Naive thymus-derived CD4-positive, alpha-beta T cell (primary cell): Measurements from ENCODE around the gene PRPH. TPM values are rescaled to one million over a fixed set of nuclear protein-coding genes. Genes with fewer than 3 reads are reported as not detected.

Source experiments
- ATAC-seq: fragments of 150-1000 bp; cut with Tn5 transposase; 2 replicates; pipeline ENCODE4 v1.10.0; 2021; ENCODE audit warnings: mild to moderate bottlenecking, moderate library complexity
- CTCF ChIA-PET: fragments of 350-600 bp; sonication (Branson Sonifier 250); formaldehyde crosslinking; loops from one replicate; lab custom pipeline; 2021; ENCODE audit warnings: antibody characterized with exemption; lab: Charles Lee
- POLR2A ChIA-PET: fragments of 350-600 bp; sonication (Branson Sonifier 250); formaldehyde crosslinking; loops from one replicate; lab custom pipeline; 2021; ENCODE audit warnings: antibody characterized with exemption, inconsistent platforms; lab: Charles Lee
- DNase-seq, 9 donors: peaks; one replicate each; pipeline versions ENCODE4 v3.0.0 to v3.0.0-alpha.2; 2020 to 2022; ENCODE audit warnings: mixed read lengths in 1 of 9
- H3K27ac ChIP-seq: one replicate; pipeline ENCODE4 v1.7.0; 2013; ENCODE audit warnings: mild to moderate bottlenecking, low read depth, low read length, moderate library complexity
- H3K27me3 ChIP-seq, 2 donors: one replicate each; pipeline ENCODE4 v1.7.0; 2013; ENCODE audit warnings: low read length in 2 of 2, mild to moderate bottlenecking in 2 of 2, moderate library complexity in 2 of 2; ENCODE audit not compliant: control insufficient read depth in 2 of 2, insufficient read depth in 2 of 2
- H3K36me3 ChIP-seq, 3 experiments: 1 replicate in 2 of 3; 2 replicates in 1 of 3; pipeline ENCODE4 v1.7.0; 2013; ENCODE audit warnings: low read length in 3 of 3, mild to moderate bottlenecking in 3 of 3, moderate library complexity in 1 of 3; ENCODE audit not compliant: insufficient read depth in 3 of 3, control insufficient read depth in 2 of 3
- H3K4me1 ChIP-seq, 2 donors: one replicate each; pipeline ENCODE4 v1.7.0; 2013; ENCODE audit warnings: low read length in 2 of 2, mild to moderate bottlenecking in 2 of 2, moderate library complexity in 1 of 2; ENCODE audit not compliant: control insufficient read depth in 2 of 2, insufficient read depth in 2 of 2
- H3K4me3 ChIP-seq: 2 replicates; pipeline ENCODE4 v1.7.0; 2013; ENCODE audit warnings: mild to moderate bottlenecking, low read length
- H3K9me3 ChIP-seq, 3 experiments: 1 replicate in 2 of 3; 2 replicates in 1 of 3; pipeline ENCODE4 v1.7.0; 2013; ENCODE audit warnings: low read length in 3 of 3; ENCODE audit not compliant: control insufficient read depth in 2 of 3
- H3K27ac Mint-ChIP-seq, 9 donors: one replicate each; pipeline ENCODE4 v1.8.0; 2020 to 2022; ENCODE audit warnings: mixed read lengths in 9 of 9, mild to moderate bottlenecking in 8 of 9, moderate library complexity in 5 of 9, inconsistent platforms in 2 of 9
- H3K27me3 Mint-ChIP-seq, 5 donors: one replicate each; pipeline ENCODE4 v1.8.0; 2021 to 2022; ENCODE audit warnings: mixed read lengths in 5 of 5, mild to moderate bottlenecking in 1 of 5
- H3K36me3 Mint-ChIP-seq, 5 donors: one replicate each; pipeline ENCODE4 v1.8.0; 2020 to 2022; ENCODE audit warnings: mixed read lengths in 5 of 5, mild to moderate bottlenecking in 3 of 5, inconsistent platforms in 1 of 5
- H3K4me1 Mint-ChIP-seq, 7 donors: one replicate each; pipeline ENCODE4 v1.8.0; 2020 to 2022; ENCODE audit warnings: mixed read lengths in 7 of 7, mild to moderate bottlenecking in 3 of 7, inconsistent platforms in 1 of 7
- H3K4me3 Mint-ChIP-seq, 10 donors: one replicate each; pipeline ENCODE4 v1.8.0; 2020 to 2022; ENCODE audit warnings: mild to moderate bottlenecking in 10 of 10, mixed read lengths in 10 of 10, moderate library complexity in 6 of 10, inconsistent platforms in 2 of 10
- H3K9me3 Mint-ChIP-seq, 11 donors: one replicate each; pipeline ENCODE4 v1.8.0; 2020 to 2022; ENCODE audit warnings: mixed read lengths in 11 of 11, mild to moderate bottlenecking in 4 of 11, inconsistent platforms in 1 of 11, moderate library complexity in 1 of 11
- intact Hi-C, 2 donors: fragments of 100-400 bp; cut with micrococcal nuclease; formaldehyde crosslinking; loops; one replicate each; pipeline ENCODE4 v1.15.1; 2023
- polyA plus RNA-seq, 2 donors: library from polyadenylated mRNA; unstranded; fragments of 300-500 nt; fragmentation: Illumina TruSeq; gene quantifications; one replicate each; pipeline ENCODE4 v1.2.3, GENCODE V29; 2021
- total RNA-seq, 6 experiments: library from RNA in 5 of 6; stranded (reverse) in 5 of 6; gene quantifications; 1 replicate in 5 of 6; 2 replicates in 1 of 6; pipeline ENCODE4 v1.2.3 and lab custom pipeline; 2021 to 2026

The PRPH gene
- total and polyA plus RNA-seq, 7 experiments from 2014 or later: not detected

DNA sequence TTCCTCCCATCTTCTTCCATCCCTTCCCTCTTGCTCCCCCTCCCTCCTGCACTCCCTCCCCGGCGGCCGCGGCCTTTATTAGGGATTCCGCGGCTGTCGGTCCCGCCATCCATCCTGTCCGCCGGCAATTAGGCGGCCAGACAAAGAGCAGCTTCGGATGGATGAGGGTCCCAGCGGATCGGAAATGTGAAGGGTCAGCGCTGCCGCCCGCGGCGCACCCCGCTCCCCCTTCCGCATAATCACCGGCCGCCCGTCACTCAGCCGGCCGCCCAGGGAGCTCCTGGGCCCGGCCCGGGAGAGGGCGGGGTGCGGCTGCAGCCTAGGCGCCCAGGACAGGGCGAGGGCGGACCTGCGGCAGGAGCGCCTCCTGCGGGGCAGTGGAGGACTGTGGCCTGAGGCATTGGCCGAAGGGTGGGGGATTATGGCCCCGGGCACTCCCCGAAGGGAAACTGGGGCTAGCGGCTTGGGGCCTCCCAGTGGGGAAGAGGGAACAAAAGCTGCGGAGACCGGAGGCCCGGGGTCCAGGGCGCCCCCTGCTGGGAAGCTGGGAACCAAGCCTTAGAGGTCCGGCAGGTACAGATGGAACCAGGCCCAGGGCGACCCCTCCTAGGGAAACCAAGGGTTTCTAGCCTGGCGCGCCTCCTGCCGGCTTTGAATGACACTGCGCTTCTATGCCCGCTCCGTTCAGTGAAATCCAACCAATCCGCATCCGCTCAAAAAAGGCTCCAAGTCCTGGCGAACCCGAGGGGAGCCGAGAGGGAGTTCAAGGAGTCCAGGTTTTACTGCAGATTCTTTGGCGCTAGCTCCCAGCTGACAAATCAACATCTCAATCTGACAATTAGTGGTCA, 47.3 kb downstream of the PRPH start:
- H3K27ac Mint-ChIP-seq: no peak overlapping the region
- peaks cover 58 to 93% (median 67%) of the 10 kb centered on the region in 5 donors for H3K27me3 Mint-ChIP-seq
- Histone ChIP-seq H3K27me3 (peaks cover 9 to 27% of the 10 kb centered on the region in 2 donors), H3K27ac (no peak overlapping the region), H3K36me3 (no peaks in the 10 kb centered on the region), H3K4me1 (peaks cover 37 to 46% of the 10 kb centered on the region in 2 donors), H3K4me3 (peak overlapping the region; percentile 43), H3K9me3 (no peaks in the 10 kb centered on the region)
- no peaks in the 10 kb centered on the region for H3K36me3 Mint-ChIP-seq
- DNase-seq (peak; percentile 30 to 83 (median 61)), ATAC-seq (peak; percentile 82)
- ChIA-PET POLR2A (interaction anchor here (0.9 kb wide), 1 partner anchor 25 kb away, joined by 4 read pairs; the partner anchor contains the start of gene SPATS2), CTCF (interaction anchor here (0.5 to 3.6 kb wide), 11 partner anchors 9 to 170 kb away, joined by 3 to 21 read pairs (median 5); partner anchors contain the start of genes PRPH and TROAP)
- intact Hi-C loops: loop anchor here (1.0 to 2.0 kb wide), 4 partner anchors 9 to 54 kb away; partner anchors contain the start of gene TROAP (in 1 of the 2)
- peaks cover 0 to 1% (median 0%) of the 10 kb centered on the region in 11 donors for H3K9me3 Mint-ChIP-seq
- peak overlapping the region; percentile 61 to 92 (median 76) for H3K4me3 Mint-ChIP-seq
- H3K4me1 Mint-ChIP-seq: peaks cover 19 to 59% (median 46%) of the 10 kb centered on the region in 7 donors

DNA sequence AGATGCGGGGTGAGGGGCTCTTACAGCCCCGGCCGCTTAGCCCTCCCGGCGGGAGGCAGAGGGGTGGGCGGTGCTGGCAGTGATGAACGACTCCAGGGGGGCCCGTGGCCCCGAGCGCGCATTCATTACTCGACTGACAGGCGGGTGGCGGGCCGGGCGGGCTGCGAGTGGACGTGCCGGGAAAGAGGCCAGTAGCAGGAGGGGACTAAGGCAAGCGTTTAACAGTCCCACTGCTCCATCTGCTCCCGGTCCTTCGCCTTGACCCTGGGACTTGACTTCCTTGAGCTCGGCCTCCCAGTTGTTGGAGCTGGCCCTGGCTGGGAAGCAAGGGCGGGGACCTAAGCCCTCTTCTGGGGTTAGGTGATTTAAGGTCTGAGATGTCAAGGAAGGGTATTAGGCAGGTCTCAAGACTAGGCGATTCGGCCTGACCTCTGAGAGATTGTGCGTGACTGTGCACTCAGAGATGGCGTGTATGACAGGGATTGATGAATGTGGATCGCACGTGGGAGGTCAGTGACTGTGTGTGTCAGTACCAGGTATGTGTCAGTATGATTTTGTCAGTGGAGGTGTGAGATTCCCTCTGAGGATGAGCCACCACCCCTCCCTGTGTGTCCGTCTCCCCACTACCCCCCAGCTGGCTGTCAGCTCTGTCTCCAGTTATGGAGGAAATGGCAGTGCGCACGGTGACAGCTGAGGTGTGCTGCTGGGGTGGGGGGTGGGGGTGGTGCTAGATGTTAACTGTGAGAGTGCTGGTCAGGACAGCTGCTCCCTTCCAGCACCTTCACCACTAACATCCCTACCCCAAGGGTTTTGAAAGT, 48.2 kb downstream of the PRPH start:
- Histone ChIP-seq H3K36me3 (no peaks in the 10 kb centered on the region), H3K9me3 (no peaks in the 10 kb centered on the region), H3K27me3 (peaks cover 13 to 33% of the 10 kb centered on the region in 2 donors), H3K4me3 (peak overlapping the region; percentile 43), H3K4me1 (peaks cover 44 to 51% of the 10 kb centered on the region in 2 donors), H3K27ac (no peak overlapping the region)
- Mint-ChIP-seq H3K27ac (peak overlapping the region in 2 of 9 donors; percentile 26 to 55), H3K9me3 (peaks cover 0 to 1% (median 0%) of the 10 kb centered on the region in 11 donors), H3K36me3 (no peaks in the 10 kb centered on the region), H3K27me3 (peaks cover 53 to 92% (median 64%) of the 10 kb centered on the region in 5 donors), H3K4me3 (peak overlapping the region; percentile 61 to 92 (median 76)), H3K4me1 (peaks cover 12 to 54% (median 41%) of the 10 kb centered on the region in 7 donors)
- peak; percentile 6 for ATAC-seq
- intact Hi-C loops: loop anchor here (1.0 to 2.0 kb wide), 4 partner anchors 10 to 55 kb away; partner anchors contain the start of gene TROAP (in 1 of the 2)
- ChIA-PET CTCF (interaction anchor here (0.5 to 3.6 kb wide), 11 partner anchors 8 to 75 kb away, joined by 3 to 21 read pairs (median 4); partner anchors contain the start of genes PRPH and TROAP), POLR2A (interaction anchor here (0.5 kb wide), 1 partner anchor 419 kb away, joined by 3 read pairs; no protein-coding TSS in a partner anchor)
- DNase-seq: peak in 1 of 9 donors; percentile 31

DNA sequence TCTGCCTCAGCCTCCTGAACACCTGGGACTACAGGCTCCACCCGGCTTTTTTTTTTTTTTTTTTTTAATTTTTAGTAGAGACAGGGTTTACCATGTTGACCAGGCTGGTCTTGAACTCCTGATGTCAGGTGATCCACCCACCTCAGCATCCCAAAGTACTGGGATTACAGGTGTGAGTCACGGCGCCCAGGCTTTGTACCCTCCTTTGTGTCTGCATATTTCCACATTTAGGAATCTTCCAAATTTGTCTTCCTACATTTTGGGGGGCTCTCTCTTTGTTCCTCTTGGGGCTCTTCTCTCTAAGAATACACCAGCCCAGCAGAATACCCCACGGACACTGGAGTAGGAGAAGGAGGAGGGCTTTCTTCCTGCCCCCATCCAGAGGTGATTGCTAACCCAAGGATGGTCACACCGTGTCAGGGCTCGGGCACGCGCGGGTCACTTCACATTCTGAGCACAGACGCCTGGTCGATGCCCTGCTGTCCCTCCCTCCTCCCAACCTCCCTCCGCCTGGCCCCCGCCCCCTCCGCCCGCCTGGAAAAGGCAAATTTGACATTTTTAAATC, 49.6 kb downstream of the PRPH start:
- intact Hi-C loops: loop anchor here in 1 of 2 donors (5.0 kb wide), 1 partner anchor 252 kb away; the partner anchor contains the start of gene DHH
- H3K4me1 ChIP-seq: peaks cover 44 to 52% of the 10 kb centered on the region in 2 donors
- H3K27ac Mint-ChIP-seq: no peak overlapping the region
- CTCF ChIA-PET: no interaction called here
- H3K9me3 ChIP-seq: no peaks in the 10 kb centered on the region
- H3K36me3 ChIP-seq: no peaks in the 10 kb centered on the region
- peaks cover 12 to 52% (median 41%) of the 10 kb centered on the region in 7 donors for H3K4me1 Mint-ChIP-seq
- H3K27ac ChIP-seq: no peak overlapping the region
- no peak for DNase-seq
- peaks cover 0 to 1% (median 0%) of the 10 kb centered on the region in 11 donors for H3K9me3 Mint-ChIP-seq
- H3K27me3 Mint-ChIP-seq: peaks cover 51 to 90% (median 65%) of the 10 kb centered on the region in 5 donors
- peaks cover 23 to 46% of the 10 kb centered on the region in 2 donors for H3K27me3 ChIP-seq
- POLR2A ChIA-PET: no interaction called here
- H3K4me3 ChIP-seq: no peak overlapping the region
- H3K4me3 Mint-ChIP-seq: peak overlapping the region in 7 of 10 donors; percentile 2 to 92 (median 29)
- no peaks in the 10 kb centered on the region for H3K36me3 Mint-ChIP-seq
- ATAC-seq: no peak

DNA sequence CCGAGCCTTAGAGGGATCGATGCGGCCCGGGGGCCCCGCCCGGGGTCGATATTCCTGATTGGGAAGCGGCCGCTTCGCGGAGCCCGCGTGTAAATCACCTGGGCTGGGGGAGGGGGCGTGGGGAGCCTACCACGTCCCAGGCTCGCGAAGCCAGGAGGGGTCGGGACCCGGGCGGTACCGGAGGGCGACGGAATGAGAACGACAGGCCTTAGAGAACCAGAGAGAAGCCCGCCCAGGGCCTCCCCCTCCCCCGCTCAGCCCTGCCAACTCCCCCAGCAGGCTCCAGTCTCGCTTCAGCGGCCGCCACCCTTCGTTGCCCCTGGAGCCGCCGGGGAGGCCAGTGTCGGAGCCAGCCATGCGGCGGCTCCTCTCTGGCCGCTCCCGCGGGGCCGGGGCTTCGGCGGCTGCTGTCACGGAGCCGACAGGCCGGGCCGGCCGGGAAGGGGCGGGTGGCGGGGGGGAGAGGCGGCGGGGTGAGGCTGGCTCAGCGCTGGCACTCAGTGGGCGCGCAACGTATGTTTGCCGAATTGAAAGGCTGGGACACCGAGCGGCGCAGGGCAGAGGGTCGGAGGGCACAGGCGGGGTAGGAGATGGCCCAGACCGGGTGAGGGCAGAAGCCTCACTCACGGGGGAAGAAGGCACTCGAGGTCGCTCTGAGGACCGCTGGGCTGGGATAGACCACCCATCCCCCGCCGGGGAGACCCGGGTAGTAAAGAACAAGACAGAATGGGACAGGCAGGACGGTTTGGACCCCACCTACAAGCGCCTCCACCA, 50.3 kb downstream of the PRPH start:
- Mint-ChIP-seq H3K27ac (no peak overlapping the region), H3K36me3 (no peaks in the 10 kb centered on the region), H3K4me1 (peaks cover 12 to 52% (median 41%) of the 10 kb centered on the region in 7 donors), H3K9me3 (peaks cover 0 to 1% (median 0%) of the 10 kb centered on the region in 11 donors), H3K27me3 (peaks cover 51 to 89% (median 64%) of the 10 kb centered on the region in 5 donors), H3K4me3 (peak overlapping the region; percentile 45 to 94 (median 84))
- ChIA-PET CTCF (interaction anchor here (1.3 kb wide), 1 partner anchor 51 kb away, joined by 4 read pairs; the partner anchor contains the start of gene PRPH), POLR2A (interaction anchor here (2.5 kb wide), 1 partner anchor 22 kb away, joined by 8 read pairs; the partner anchor contains the start of gene SPATS2)
- H3K9me3 ChIP-seq: no peaks in the 10 kb centered on the region
- H3K36me3 ChIP-seq: no peaks in the 10 kb centered on the region
- peaks cover 44 to 52% of the 10 kb centered on the region in 2 donors for H3K4me1 ChIP-seq
- DNase-seq: no peak
- intact Hi-C loops: loop anchor here in 1 of 2 donors (5.0 kb wide), 1 partner anchor 253 kb away; the partner anchor contains the start of gene DHH
- ATAC-seq: no peak
- peak overlapping the region; percentile 30 for H3K4me3 ChIP-seq
- H3K27ac ChIP-seq: no peak overlapping the region
- peaks cover 23 to 49% of the 10 kb centered on the region in 2 donors for H3K27me3 ChIP-seq

DNA sequence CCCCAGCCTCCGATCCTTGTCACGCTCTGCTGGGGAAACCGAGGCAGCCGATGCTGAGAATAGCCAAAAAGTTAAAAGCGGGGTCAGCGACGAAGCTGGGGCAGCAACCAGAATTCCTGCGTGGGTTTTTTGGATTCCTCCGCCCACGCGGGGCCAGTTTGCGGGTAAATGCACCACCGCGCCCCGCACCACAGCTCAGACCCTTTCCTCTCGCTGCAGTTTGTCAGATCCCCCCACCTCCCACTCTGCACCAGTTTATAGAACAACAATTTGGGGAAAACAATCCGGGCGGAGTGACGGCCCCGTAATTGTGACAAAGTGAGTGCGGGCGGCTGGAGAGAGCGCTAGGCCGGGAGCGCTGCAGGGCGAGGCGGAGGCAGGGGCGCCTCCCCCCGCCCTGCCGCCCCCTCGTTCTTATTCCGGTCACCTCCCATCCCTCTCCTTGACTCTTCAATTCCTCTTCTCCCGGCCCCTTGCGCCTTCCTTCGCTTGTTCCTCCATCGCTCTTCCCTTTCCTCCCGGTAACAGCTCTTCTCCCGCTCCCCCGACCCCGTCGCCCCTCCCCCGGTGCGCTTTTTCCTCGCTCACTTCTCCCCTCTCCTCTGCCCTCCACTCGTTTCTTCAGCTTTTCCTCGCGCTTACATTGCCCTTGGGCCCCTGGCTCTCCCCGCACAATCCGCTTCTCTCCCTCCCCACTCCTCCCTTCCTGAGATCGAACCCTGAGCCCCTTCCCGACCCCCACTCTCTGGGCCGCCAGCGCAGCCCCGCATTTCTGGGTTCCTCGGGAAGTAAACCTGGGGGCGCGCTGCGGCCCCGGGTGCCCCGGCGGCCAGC, 51.1 kb downstream of the PRPH start:
- ChIA-PET POLR2A (interaction anchor here (2.5 kb wide), 1 partner anchor 21 kb away, joined by 8 read pairs; the partner anchor contains the start of gene SPATS2), CTCF (interaction anchor here (1.3 to 3.3 kb wide), 4 partner anchors 12 to 56 kb away, joined by 4 to 26 read pairs (median 16); partner anchors contain the start of genes PRPH and SPATS2)
- Mint-ChIP-seq H3K9me3 (peaks cover 0 to 1% (median 0%) of the 10 kb centered on the region in 11 donors), H3K4me1 (peaks cover 12 to 47% (median 37%) of the 10 kb centered on the region in 7 donors), H3K27me3 (peaks cover 45 to 89% (median 62%) of the 10 kb centered on the region in 5 donors), H3K36me3 (no peaks in the 10 kb centered on the region), H3K4me3 (peak overlapping the region; percentile 54 to 94 (median 84)), H3K27ac (no peak overlapping the region)
- peaks cover 25 to 49% of the 10 kb centered on the region in 2 donors for H3K27me3 ChIP-seq
- no peaks in the 10 kb centered on the region for H3K36me3 ChIP-seq
- no peak for ATAC-seq
- no peaks in the 10 kb centered on the region for H3K9me3 ChIP-seq
- DNase-seq: no peak
- intact Hi-C loops: loop anchor here in 1 of 2 donors (5.0 kb wide), 1 partner anchor 254 kb away; the partner anchor contains the start of gene DHH
- peaks cover 44 to 52% of the 10 kb centered on the region in 2 donors for H3K4me1 ChIP-seq
- H3K27ac ChIP-seq: no peak overlapping the region
- H3K4me3 ChIP-seq: peak overlapping the region; percentile 85
